GM06990 (cell line): Measurements from ENCODE around the gene LAMA5.

Experiments used
- DNase-seq: peaks from one replicate; pipeline ENCODE4 v3.0.0-alpha.2; 2011; ENCODE audit not compliant: insufficient read length; ENCODE audit errors: extremely low read depth
- H3K27me3 ChIP-seq: replicated peaks from 2 replicates; pipeline ENCODE4 v1.6.0; 2011; ENCODE audit warnings: low read length; ENCODE audit not compliant: control insufficient read depth, insufficient read depth
- H3K36me3 ChIP-seq: 2 replicates; pipeline ENCODE4 v1.5.1; 2011; ENCODE audit warnings: low read length; ENCODE audit not compliant: control insufficient read depth, insufficient read depth
- H3K4me3 ChIP-seq: replicated peaks from 2 replicates; pipeline ENCODE4 v1.5.1; 2011; ENCODE audit warnings: low read depth, mild to moderate bottlenecking, control low read depth, low read length
- TF ChIP-seq, protein P1 (sequence below): IDR thresholded peaks from 2 replicates; pipeline ENCODE4 v1.5.1; 2011; ENCODE audit warnings: low read length, control low read depth, mild to moderate bottlenecking, inconsistent platforms; ENCODE audit not compliant: insufficient read depth, poor library complexity, severe bottlenecking

Gene LAMA5

GRCh38 chr20:62277253-62277652 is 89.9 kb downstream of the LAMA5 start:
- DNase-seq = no peak
- TF ChIP-seq, protein P1, sequence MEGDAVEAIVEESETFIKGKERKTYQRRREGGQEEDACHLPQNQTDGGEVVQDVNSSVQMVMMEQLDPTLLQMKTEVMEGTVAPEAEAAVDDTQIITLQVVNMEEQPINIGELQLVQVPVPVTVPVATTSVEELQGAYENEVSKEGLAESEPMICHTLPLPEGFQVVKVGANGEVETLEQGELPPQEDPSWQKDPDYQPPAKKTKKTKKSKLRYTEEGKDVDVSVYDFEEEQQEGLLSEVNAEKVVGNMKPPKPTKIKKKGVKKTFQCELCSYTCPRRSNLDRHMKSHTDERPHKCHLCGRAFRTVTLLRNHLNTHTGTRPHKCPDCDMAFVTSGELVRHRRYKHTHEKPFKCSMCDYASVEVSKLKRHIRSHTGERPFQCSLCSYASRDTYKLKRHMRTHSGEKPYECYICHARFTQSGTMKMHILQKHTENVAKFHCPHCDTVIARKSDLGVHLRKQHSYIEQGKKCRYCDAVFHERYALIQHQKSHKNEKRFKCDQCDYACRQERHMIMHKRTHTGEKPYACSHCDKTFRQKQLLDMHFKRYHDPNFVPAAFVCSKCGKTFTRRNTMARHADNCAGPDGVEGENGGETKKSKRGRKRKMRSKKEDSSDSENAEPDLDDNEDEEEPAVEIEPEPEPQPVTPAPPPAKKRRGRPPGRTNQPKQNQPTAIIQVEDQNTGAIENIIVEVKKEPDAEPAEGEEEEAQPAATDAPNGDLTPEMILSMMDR = no peak
- peaks cover 48% of the 10 kb centered on the region for H3K36me3 ChIP-seq
- no peaks in the 10 kb centered on the region for H3K27me3 ChIP-seq
- H3K4me3 ChIP-seq = no peak overlapping the region

DNA sequence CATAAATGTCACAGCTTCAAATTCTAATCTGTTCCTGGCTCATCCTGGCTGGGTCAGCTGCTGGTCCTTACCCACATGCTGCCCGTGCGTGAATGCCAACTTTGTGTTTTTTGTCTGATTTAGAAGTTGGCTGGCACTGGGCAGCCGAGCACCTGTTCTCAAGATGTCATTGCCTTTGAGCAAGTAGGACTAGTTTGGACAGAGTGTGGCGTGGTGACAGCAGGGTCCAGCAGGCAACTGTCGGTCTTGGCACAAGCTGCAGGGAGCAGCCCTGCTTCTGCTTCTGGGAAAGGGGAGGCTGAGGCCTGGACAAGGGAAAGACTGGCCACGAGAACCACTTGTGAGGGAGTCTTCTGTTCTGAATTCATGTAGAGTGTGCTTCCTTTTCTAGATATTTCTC is 90.7 kb downstream of the LAMA5 start:
- no peaks in the 10 kb centered on the region for H3K27me3 ChIP-seq
- H3K36me3 ChIP-seq = peaks cover 47% of the 10 kb centered on the region
- TF ChIP-seq, protein P1 = no peak
- H3K4me3 ChIP-seq = no peak overlapping the region
- DNase-seq = no peak

DNA sequence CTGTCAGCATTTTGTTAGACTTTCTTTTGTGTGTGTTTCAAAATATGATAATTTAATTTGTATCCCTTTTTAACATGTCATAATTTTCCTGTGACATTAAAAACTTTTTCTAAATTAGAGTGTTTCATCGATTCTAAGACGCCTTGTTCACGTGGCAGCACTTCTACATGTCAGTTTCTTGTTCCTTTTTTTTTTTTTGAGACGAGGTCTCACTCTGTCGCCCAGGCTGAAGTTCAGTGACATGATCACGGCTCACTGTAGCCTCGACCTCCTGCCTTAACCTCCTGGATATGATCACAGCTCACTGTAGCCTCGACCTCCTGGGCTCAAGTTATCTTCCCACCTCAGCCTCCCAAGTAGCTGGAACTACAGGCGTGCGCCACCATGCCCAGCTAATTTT is 91.9 kb downstream of the LAMA5 start:
- H3K36me3 ChIP-seq = peaks cover 37% of the 10 kb centered on the region
- no peak for DNase-seq
- no peak overlapping the region for H3K4me3 ChIP-seq
- H3K27me3 ChIP-seq = no peaks in the 10 kb centered on the region
- TF ChIP-seq, protein P1 = no peak

DNA sequence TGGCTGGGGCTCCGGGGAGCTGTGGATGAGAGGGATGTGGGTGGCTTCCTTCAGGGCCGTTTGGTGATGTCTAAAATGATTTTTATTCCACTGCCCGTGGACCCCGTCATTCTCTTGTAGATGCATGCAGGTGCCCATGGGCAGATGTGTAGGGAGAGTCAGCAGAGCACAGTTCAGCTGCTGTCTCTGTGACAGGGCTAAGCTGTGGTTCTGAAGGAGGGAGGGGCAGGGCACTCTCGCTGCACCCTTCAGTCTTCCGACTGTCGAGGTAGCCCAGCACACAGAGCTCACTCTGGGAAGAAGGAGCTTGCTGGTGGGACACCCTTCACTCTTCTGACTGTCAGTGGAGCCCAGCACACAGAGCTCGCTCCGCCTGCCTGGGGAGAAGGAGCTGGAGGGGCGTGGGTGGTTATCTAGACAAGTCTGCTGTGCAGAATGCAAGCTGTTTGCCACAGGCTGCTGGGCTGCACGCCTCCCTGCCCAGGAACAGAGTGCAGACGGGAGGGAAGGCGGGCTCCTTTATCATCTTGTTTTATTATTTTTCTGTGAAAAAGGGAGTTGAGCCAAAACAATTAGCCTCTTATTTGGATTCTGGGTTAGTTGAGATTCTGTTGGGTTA is 92.7 kb downstream of the LAMA5 start:
- Histone ChIP-seq H3K36me3 (peaks cover 31% of the 10 kb centered on the region), H3K27me3 (no peaks in the 10 kb centered on the region), H3K4me3 (no peak overlapping the region)
- TF ChIP-seq, protein P1 = no peak
- no peak for DNase-seq

- TF ChIP-seq, protein P1 = no peak
- peaks cover 27% of the 10 kb centered on the region for H3K36me3 ChIP-seq
- H3K4me3 ChIP-seq = no peak overlapping the region
- no peaks in the 10 kb centered on the region for H3K27me3 ChIP-seq
- DNase-seq = no peak
Measured at GRCh38 chr20:62273416-62273815, 93.7 kb downstream of the LAMA5 start.

DNA sequence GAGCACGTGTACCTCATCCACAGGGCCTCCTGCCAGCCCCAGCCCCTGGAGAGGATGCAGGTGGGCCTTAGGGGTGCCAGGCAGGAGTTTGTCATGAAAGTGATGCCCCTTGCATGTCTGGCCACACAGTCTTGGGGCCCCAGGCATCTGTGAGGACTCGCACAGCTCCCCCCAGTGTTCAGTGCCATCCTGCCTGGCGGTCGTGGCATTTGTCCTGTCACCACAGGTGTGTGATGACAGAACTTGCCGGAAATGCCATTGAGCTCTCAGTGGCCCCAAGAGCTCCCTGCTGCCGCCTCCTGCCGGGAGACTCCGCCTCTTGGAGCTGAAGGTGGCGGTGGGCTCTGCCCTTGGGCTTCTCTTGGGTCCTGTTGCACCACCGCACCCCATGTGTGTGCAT is 94.9 kb downstream of the LAMA5 start:
- TF ChIP-seq, protein P1 = no peak
- H3K4me3 ChIP-seq = no peak overlapping the region
- H3K27me3 ChIP-seq = no peaks in the 10 kb centered on the region
- peaks cover 25% of the 10 kb centered on the region for H3K36me3 ChIP-seq
- DNase-seq = no peak
